GM12874 (cell line): ENCODE results near the gene TALDO1.

Experiments
- CTCF ChIP-seq: IDR thresholded peaks from 2 replicates; pipeline ENCODE4 v1.5.1; 2011; ENCODE audit warnings: low read depth, mild to moderate bottlenecking, control low read depth, low read length, moderate library complexity; ENCODE audit not compliant: insufficient read depth

The TALDO1 gene

GRCh38 chr11:813456-814096, 66.3 kb downstream of the TALDO1 start:
- no peak for TF ChIP-seq CTCF
